GM18517 (cell line): Measurements from ENCODE around the gene KRTAP10-4.
"Not testable (repeated sequence)": the region's sequence is repeated elsewhere in the genome, so short reads cannot be mapped to it uniquely, and the experiment has no call there.

Experiments used
- ATAC-seq: cut with Tn5 transposase; IDR thresholded peaks from one replicate; pipeline ENCODE4 v1.9.1; 2021; ENCODE audit warnings: mild to moderate bottlenecking, moderate library complexity; ENCODE audit not compliant: unreplicated experiment

Gene KRTAP10-4

GRCh38 chr21:44596068-44596725 lies 22.7 kb downstream of the KRTAP10-4 start:
- ATAC-seq: no peak

- ATAC-seq: no peak
Observed at GRCh38 chr21:44598061-44598460, 24.5 kb downstream of the KRTAP10-4 start.

- no peak for ATAC-seq
Observed at GRCh38 chr21:44599264-44600029, 25.9 kb downstream of the KRTAP10-4 start.

GRCh38 chr21:44600118-44600978 lies 26.8 kb downstream of the KRTAP10-4 start, which contains the start of gene KRTAP10-7:
Gene KRTAP10-7 (plus strand): TSS chr21:44600597. CDS start chr21:44600622, 25 bp downstream.
- ATAC-seq: not testable (repeated sequence)

GRCh38 chr21:44601091-44601490 lies 27.6 kb downstream of the KRTAP10-4 start:
- not testable (repeated sequence) for ATAC-seq

GRCh38 chr21:44601596-44602462 lies 28.3 kb downstream of the KRTAP10-4 start:
- ATAC-seq: no peak

- ATAC-seq: no peak
Observed at GRCh38 chr21:44602463-44602850, 28.9 kb downstream of the KRTAP10-4 start.

GRCh38 chr21:44603109-44603875 lies 29.8 kb downstream of the KRTAP10-4 start:
- ATAC-seq: no peak

GRCh38 chr21:44603911-44604310 lies 30.4 kb downstream of the KRTAP10-4 start:
- ATAC-seq: no peak

GRCh38 chr21:44606495-44606894 lies 33.0 kb downstream of the KRTAP10-4 start:
- ATAC-seq: no peak

- ATAC-seq: no peak
Observed at GRCh38 chr21:44609193-44609592, 35.7 kb downstream of the KRTAP10-4 start.

- ATAC-seq: not testable (repeated sequence)
Observed at GRCh38 chr21:44610157-44610843, 36.8 kb downstream of the KRTAP10-4 start.

GRCh38 chr21:44611551-44611950 lies 38.0 kb downstream of the KRTAP10-4 start:
- ATAC-seq: no peak

GRCh38 chr21:44612029-44612486 lies 38.5 kb downstream of the KRTAP10-4 start, which contains the start of gene KRTAP10-8:
Gene KRTAP10-8 (plus strand): TSS chr21:44612079. CDS start chr21:44612101, 22 bp downstream.
- ATAC-seq: no peak

- no peak for ATAC-seq
Observed at GRCh38 chr21:44612669-44613229, 39.2 kb downstream of the KRTAP10-4 start.

GRCh38 chr21:44613386-44614155 lies 40.0 kb downstream of the KRTAP10-4 start:
- no peak for ATAC-seq

GRCh38 chr21:44614161-44614631 lies 40.7 kb downstream of the KRTAP10-4 start:
- no peak for ATAC-seq
